Type B pancreatic cell (in vitro differentiated cells): ENCODE measurements around the gene MARK2. TPM values are rescaled to one million over a fixed set of nuclear protein-coding genes. Genes with fewer than 3 reads are reported as not detected.

Experiments used
- DNase-seq: peaks from one replicate; pipeline ENCODE4 v3.0.0; 2021; ENCODE audit warnings: mixed read lengths; ENCODE audit not compliant: unreplicated experiment; ENCODE audit errors: extremely low spot score
- H3K27ac Mint-ChIP-seq: 2 replicates; pipeline ENCODE4 v1.8.0; 2021; ENCODE audit warnings: mild to moderate bottlenecking, mixed read lengths
- H3K27me3 Mint-ChIP-seq: 2 replicates; pipeline ENCODE4 v1.8.0; 2021; ENCODE audit warnings: mixed read lengths
- H3K36me3 Mint-ChIP-seq: 2 replicates; pipeline ENCODE4 v1.8.0; 2021; ENCODE audit warnings: mixed read lengths
- H3K4me1 Mint-ChIP-seq: one replicate; pipeline ENCODE4 v1.8.0; 2021; ENCODE audit warnings: mixed read lengths; ENCODE audit not compliant: unreplicated experiment
- H3K4me3 Mint-ChIP-seq: 2 replicates; pipeline ENCODE4 v1.8.0; 2021; ENCODE audit warnings: mild to moderate bottlenecking, mixed read lengths
- H3K9me3 Mint-ChIP-seq: 2 replicates; pipeline ENCODE4 v1.8.0; 2021; ENCODE audit warnings: mixed read lengths
- long read RNA-seq: library from polyadenylated mRNA; unstranded; transcript quantifications from one replicate; pipeline ENCODE4 v2.0.0, GENCODE V29; 2020
- total RNA-seq: library from RNA; stranded (reverse); gene quantifications from 2 replicates; pipeline ENCODE4 v1.2.1, GENCODE V29; 2021; ENCODE audit warnings: low replicate concordance
- TF ChIP-seq, protein P1 (sequence below): fragments of 200-600 bp; sonication (generic); conservative IDR thresholded peaks from 2 replicates; pipeline ENCODE4 v1.5.0; 2021; ENCODE audit warnings: antibody characterized with exemption, mild to moderate bottlenecking

Gene MARK2
- 52.8 and 73.5 TPM in 2 replicates for total RNA-seq
- long read RNA-seq, result 0 reads

DNA sequence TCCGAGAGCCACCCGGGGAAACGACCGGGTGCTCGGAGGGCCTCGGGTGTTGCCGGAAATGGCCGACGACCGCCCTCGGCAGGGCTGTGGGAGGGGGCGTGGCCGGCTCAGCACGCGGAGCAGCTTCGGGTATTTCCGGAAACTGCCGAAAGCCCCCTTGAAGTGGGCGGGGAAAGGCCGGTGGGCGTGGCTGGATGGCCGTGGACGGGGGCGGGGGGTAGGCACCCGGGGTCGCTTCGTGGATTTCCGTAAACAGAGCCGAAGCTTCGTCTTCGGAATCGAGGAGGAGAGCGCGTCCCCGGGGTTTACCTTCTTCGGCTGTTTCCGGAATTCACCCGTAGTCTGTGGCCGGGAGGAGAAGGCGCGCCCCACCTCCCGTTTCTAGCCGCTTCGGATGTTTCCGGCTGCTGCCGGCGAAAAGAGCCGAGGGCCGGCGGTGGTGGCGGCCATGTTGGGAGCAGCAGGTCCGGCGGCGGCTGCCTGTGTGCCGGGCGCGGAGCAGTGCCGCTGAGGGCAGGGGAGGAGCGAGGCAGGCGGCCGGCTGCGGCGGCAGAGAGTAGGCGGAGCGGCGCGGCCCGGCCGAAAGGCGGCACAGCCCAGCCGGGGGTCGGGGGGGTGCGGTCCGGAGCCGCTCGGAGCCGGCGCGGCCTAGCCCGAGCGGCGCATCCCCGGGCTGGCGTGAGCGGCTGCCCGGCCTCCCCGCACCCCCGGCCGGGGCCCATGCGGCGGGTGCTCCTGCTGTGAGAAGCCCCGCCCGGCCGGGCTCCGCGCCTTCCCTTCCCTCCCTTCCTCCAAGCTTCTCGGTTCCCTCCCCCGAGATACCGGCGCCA, at the start of gene MARK2:
Gene MARK2, plus strand, starts transcription at position 433 of the 830 bp plus-strand sequence. Its CDS starts 397 bp downstream, at position 830.
- H3K4me3 Mint-ChIP-seq, result peak within 1 kb of the TSS; percentile 93
- no peaks in the 10 kb centered on the region for H3K9me3 Mint-ChIP-seq
- TF ChIP-seq, protein P1, sequence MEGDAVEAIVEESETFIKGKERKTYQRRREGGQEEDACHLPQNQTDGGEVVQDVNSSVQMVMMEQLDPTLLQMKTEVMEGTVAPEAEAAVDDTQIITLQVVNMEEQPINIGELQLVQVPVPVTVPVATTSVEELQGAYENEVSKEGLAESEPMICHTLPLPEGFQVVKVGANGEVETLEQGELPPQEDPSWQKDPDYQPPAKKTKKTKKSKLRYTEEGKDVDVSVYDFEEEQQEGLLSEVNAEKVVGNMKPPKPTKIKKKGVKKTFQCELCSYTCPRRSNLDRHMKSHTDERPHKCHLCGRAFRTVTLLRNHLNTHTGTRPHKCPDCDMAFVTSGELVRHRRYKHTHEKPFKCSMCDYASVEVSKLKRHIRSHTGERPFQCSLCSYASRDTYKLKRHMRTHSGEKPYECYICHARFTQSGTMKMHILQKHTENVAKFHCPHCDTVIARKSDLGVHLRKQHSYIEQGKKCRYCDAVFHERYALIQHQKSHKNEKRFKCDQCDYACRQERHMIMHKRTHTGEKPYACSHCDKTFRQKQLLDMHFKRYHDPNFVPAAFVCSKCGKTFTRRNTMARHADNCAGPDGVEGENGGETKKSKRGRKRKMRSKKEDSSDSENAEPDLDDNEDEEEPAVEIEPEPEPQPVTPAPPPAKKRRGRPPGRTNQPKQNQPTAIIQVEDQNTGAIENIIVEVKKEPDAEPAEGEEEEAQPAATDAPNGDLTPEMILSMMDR, result no peak
- H3K27me3 Mint-ChIP-seq, result no peaks in the 10 kb centered on the region
- peaks cover 52% of the 10 kb centered on the region for H3K4me1 Mint-ChIP-seq
- peak within 1 kb of the TSS; percentile 89 for H3K27ac Mint-ChIP-seq
- DNase-seq, result peak; percentile 100
- H3K36me3 Mint-ChIP-seq, result peaks cover 6% of the 10 kb centered on the region

DNA sequence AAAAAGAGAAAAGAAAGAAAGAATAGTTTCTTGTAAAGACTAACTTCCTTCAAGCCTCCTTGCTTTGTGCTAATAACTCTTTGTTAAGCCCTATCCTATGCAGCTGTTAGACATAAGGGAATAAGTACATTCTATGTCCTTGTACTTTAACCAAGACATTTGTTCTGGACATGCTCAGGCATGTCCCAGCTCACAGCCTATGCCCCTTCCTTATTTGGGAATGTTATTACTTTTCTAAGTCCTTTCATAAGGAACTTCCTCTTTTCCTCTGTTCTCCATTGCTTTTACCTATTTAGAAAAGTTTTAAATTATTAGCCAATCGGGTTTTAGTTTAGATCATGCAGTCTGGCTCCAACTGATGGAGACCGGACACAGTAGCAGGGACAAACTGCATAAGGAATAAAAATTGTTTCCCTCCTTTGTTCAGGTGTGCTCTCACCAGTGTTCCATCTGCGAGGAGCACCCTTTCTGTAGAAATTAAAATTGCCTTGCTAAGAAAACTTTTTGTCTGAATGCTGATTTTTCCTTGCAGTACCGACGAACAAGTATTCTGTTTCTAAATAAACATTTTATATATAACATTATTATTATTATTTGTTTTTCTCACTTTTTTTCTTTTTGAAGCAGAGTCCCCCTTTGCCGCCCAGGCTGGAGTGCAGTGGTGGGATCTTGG, 47.3 kb upstream of the MARK2 start:
- Mint-ChIP-seq H3K4me1 (no peaks in the 10 kb centered on the region), H3K27ac (peak overlapping the region; percentile 43), H3K9me3 (peaks cover 3% of the 10 kb centered on the region), H3K36me3 (peaks cover 3% of the 10 kb centered on the region), H3K4me3 (no peak overlapping the region), H3K27me3 (no peaks in the 10 kb centered on the region)
- no peak for DNase-seq
- TF ChIP-seq, protein P1, result no peak

DNA sequence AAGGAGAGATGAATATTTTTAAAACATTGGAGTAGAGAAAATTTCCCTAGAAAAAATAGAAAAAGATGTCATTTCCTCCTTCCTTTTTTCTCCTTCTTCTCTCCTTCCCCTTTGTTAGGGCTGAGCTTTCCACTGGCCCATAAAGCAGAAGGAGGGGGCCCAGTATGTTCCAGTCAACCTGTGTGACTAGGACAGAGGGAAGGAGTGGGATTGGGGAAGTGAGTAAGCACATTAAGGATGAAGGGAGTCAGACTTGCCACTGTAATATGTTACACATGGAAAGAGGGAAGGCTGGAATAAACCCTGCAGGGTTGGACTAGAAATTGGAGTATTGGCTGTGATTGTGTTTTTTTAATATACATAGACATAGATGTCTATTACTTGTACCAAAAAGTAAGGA, 45.7 kb upstream of the MARK2 start:
- Mint-ChIP-seq H3K9me3 (peaks cover 3% of the 10 kb centered on the region), H3K4me3 (no peak overlapping the region), H3K36me3 (peaks cover 3% of the 10 kb centered on the region), H3K27me3 (no peaks in the 10 kb centered on the region), H3K4me1 (no peaks in the 10 kb centered on the region), H3K27ac (no peak overlapping the region)
- DNase-seq, result no peak
- TF ChIP-seq, protein P1, result no peak

DNA sequence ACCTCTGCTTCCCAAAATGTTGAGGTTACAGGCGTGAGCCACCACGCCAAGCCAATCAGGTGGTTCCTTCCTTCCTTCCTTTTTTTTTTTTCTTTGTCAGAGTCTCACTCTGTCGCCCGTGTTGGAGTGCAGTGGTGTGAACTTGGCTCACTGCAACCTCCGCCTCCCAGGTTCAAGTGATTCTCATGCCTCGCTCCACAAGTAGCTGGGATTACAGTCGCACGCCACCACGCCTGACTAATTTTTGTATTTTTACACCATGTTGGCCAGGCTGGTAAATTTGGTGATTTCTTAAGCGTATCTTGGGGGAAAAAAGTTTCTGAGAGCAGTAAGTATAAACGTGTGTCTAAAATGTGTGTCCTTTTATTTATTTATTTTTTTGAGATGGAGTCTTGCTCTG, 43.8 kb upstream of the MARK2 start:
- Mint-ChIP-seq H3K27ac (no peak overlapping the region), H3K36me3 (peaks cover 3% of the 10 kb centered on the region), H3K4me3 (no peak overlapping the region), H3K4me1 (no peaks in the 10 kb centered on the region), H3K9me3 (peaks cover 3% of the 10 kb centered on the region), H3K27me3 (no peaks in the 10 kb centered on the region)
- TF ChIP-seq, protein P1, result no peak
- no peak for DNase-seq

DNA sequence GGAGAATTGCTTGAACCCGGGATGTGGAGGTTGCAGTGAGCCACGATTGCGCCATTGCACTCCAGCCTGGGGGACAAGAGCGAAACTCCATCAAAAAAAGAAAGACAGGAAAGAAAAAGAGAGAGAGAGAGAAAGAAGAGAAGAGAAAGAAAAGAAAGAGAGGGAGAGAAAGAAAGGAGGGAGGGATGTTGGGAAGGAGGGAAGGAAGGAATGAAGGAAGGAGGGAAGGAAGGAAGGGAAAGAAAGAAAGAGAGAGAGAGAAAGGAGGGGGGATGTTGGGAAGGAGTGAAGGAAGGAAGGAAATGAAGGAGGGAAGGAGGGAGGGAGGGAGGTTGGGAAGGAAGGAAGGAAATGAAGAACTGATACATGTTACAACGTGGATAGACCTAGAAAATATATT, 38.0 kb upstream of the MARK2 start:
- Mint-ChIP-seq H3K4me1 (peaks cover 5% of the 10 kb centered on the region), H3K4me3 (no peak overlapping the region), H3K27me3 (no peaks in the 10 kb centered on the region), H3K27ac (no peak overlapping the region), H3K9me3 (no peaks in the 10 kb centered on the region), H3K36me3 (no peaks in the 10 kb centered on the region)
- TF ChIP-seq, protein P1, result no peak
- no peak for DNase-seq
